NCI-H2196 treated with DMSO at 0.1 percent for 48 hours (cell line): Measurements from ENCODE around the gene SLC9A6.
"Not testable (repeated sequence)": the region's sequence is repeated elsewhere in the genome, so short reads cannot be mapped to it uniquely, and the experiment has no call there.

Experiments used
- DNase-seq: peaks from one replicate; lab custom pipeline; 2025; ENCODE audit not compliant: unreplicated experiment; lab: John Stamatoyannopoulos, UW

SLC9A6 gene

DNA sequence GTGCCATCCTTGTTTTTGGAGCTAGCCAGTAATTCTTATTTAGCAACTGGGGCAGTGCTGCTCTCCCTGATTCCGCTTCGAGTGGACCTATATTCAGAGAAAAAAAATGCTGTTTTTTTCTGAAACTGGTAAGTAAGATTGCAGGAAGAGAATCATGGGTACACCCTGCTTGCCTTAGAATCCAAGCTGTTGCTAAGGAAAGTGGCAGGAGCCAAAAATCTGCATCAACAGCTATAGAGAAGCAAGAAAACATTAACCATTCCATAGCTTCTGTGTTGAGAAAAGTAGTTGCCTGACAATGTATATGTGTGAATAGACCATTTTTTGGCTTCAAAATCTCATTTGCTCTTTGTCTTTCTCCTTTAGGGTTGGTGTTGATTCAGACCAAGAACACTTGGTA is 44.5 kb downstream of the SLC9A6 start:
- no peak for DNase-seq

DNA sequence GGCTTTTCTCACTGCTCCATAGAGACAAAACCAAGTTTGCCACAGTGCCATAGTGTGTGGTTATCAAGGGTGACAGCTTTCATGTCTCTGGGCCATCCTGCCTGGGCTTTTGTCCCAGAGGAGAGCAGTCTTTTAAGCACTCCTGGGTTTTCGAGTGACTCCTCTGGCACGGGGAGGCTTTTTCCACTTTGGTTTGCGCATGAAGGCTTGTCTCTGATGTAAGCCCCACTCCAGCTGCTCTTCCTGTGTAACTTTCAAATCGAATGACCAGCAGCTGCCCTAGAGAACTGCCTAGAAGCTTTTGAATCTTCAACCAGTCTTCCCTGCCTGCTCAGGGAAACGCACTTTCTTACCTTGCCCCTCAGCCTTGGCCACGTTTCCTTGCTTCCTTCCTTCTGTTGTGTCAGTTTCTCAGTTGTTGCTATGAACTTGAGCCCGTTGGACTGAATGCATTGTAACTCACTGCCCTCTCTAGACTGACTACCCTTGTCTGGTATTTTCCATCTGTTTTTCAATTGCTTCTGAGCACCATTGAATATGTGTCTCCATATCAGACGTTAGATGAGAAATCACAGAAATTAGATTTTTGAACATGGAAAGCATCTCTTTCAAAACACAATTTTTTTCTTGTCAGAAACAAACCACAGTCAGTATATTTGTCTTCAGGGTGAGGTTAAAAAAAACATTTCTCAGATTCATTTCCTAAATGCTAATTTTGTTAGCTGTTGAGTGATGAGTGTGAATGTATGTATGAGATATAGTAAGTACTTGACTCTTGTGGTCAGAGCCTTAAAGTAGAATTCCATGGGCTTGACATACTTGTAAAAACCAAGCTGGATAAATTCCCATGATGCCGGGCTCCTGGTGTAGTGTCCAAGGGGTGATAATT is 45.3 kb downstream of the SLC9A6 start:
- DNase-seq: no peak

DNA sequence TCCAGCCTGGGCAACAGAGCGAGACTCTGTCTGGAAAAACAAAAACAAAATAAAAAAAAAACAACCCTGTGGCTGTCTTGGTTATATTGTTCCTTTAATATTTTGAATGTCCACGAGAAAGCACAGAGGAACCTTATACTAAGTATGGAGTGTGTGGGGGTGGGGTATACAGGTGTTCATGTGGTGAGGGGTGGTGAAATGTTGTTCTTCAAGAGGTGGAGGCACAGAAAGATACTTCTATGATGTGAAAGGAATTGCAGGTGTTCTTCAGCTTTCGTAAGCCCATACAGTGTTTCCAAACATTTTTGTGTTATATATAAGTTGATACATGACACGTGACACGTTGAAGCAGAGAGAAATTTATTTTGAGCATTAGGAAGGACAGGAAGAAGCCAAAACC is 46.4 kb downstream of the SLC9A6 start:
- DNase-seq: no peak

DNA sequence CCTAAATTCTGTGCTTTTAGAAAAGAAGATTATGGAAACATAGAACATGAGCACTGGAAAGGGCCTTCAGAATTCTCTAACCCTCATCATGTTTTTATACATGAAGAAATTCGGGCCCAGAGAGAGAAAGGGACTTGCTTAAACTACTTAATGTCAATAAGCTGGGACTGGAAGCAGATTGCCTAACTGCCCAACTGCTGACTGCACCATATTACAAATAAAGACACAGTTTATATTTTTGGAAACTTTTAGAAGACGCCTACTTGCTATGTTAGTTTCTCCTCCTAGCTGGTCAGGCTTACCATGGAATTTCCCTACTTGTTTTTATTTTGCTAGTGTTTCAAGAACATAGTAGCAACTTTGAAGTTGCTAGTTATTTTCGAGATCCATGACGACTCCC is 47.1 kb downstream of the SLC9A6 start:
- no peak for DNase-seq

DNA sequence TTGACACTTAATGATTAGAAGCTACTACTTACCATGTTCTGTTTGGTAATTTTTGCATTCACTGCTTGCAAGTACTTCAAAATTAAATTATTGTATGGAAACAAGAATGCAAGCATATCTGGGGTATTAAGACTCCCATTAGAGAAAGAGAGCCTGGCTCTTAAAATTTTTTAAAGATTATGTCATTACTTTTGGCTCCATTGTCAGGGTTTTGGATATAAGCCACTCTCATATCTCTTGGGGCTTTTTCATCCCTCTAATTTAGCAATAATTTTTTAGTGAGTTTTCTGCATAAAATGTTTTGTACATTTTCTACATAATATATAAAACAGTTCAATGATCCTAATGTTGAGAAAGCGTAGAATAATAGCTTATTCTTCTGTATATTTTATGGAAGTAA is 49.4 kb downstream of the SLC9A6 start:
- DNase-seq: no peak

DNA sequence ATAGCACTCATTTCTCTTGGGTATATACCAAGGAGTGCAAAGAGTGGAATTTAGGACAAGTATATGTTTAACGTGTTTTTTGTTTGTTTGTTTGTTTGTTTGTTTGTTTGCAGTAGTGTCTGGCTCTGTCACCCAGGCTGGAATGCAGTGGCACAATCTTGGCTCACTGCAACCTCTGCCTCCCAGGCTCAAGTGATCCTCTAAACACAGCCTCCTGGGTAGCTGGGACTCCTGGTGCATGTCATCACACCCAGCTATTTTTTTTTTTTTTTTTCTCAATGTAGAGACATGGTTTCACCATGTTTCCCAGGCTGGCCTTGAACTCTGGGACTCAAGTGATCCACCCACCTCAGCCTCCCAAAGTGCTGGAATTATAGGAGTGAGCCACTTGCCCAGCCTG is 50.4 kb downstream of the SLC9A6 start:
- DNase-seq: no peak

DNA sequence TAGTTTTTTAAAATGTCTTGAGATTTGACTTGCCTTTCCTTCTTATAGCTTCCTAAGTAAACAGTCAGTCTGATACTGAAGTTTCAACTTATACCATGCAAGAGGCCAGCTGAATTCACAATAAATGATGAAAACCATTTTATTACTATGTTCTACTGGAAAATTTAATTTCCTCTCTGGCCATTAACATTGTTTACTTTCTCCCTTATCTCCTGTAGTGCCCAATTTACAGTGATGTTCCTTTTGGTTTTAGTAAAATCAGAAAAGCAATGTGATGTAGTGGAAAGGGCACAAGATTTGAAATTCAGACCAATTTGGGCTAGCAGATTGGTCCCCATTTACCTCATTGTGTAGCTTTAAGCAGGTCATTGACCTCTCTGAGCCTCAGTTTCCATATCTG is 54.2 kb downstream of the SLC9A6 start:
- DNase-seq: no peak

DNA sequence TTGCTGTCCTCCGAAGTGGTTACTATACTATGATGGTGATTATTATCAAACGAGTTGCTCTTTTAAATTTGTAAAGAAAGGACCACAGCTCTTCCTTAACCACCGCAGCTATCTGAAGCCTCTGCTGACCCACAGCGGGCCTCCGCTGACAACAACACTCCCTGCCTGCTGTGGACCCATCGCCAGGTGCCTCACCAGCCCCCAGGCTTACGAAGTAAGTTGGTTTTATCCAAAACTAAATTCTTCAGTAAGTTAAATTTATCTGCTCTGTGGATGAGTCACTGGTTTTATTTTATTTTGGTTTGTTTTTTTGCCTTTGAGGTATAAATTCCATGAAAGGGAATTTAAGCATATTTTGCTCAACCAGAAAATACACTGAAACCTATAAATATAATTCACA is 54.7 kb downstream of the SLC9A6 start:
- no peak for DNase-seq

DNA sequence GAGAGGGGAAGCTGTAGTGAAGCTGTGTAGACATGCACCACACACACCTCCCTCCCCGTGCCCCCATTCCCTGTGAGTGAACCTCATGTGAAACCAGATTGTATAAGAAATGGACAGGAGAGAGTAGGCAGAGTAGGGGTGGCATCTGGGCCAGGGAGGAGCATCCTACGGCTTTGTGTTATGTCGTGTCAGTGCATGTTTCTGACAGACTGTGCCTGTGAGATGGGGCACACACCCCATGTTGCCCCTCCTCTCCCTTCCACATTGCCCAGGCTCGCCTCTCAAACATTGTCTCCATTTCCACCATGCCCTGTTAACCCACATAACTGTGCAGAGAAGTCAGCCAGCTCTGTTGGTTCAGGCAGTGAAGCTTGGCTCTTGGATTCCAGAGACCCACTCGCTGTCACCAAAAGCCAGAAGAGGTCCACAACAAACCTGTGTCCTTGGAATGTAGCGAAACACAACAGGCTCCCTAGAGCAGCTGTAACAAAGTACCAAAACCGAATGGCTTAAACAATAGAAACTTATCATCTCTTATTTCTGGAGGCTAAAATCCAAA is 56.1 kb downstream of the SLC9A6 start:
- no peak for DNase-seq

DNA sequence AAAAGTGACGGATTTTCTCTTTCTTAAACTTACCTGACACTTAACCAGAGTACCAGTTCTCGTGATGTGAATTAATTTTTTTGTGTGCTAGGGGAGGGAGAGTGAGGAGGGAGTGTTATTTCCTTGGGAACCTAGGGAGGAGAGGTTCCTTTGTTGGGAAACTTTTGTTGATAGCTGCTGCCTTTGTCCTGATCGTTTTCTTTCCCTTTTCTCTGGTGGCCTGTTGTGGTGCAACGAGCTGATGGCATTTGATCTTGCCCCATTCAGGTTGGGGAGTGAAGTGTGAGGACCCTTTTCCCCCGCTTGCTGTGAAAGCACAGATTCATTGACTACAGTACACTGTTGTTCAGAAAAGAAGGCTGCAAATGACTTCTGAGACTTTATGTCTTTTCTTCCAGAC is 59.8 kb downstream of the SLC9A6 start:
- DNase-seq: no peak

DNA sequence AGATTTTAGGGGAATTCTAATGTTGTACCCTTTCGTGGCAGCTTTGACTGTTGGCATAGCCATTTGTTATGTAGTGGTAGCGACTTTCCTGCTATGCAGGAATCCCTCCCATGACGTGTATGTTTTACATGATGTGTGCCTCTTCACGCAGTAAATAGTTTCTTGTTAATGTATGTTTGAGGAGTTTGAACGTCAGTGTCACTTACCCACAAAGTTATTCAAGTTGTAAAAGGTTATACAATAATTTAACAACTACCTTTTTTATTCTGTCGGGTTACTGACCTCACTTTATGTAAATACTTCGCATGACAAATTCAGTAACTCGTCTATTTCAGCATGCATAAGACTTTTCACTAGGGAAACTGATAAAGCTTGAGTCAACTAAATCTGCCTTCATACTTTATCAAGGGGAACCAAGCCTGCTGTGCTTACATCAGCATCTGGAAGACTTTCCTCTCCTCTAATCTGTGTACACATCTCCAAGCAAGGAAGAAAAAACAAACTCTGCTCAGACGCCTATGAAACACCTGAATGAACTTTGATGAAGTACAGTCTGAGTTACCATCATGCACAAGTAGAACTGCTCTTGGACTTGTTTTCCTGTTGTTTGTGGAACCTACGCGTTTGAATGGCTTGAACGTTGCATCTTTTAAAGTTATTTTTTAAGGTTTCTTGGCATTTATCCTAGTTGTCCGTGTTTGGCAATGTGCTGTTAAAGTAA is 61.2 kb downstream of the SLC9A6 start:
- no peak for DNase-seq

DNA sequence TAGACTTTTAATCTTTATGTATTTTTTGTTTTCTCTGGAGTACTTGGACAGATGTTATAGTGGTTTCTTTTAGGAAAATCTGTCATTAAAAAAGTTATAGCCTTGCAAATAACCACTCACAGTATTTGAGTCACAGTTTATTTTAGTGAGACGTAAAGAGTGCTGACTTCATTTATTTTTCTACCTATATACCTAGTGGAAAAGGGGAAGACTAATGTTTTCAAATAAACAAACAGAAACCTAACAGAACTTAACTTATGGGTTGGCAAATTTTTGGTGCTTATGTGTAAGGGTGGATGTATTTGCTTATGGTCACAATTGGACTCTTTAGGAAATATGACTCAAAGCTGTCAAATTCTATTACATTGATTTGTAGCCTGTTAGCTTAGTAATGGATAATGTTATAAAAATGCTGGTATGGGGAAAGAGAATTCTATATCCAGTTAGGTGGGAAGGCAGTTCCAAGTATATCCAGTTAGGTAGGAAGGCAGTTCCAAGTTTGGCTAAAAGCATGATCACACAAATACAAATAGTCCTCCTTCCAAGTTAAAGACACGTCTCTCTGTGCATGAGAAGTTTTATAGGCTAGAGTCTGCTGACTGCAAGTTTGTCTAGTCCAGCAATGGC is 61.9 kb downstream of the SLC9A6 start:
- no peak for DNase-seq

DNA sequence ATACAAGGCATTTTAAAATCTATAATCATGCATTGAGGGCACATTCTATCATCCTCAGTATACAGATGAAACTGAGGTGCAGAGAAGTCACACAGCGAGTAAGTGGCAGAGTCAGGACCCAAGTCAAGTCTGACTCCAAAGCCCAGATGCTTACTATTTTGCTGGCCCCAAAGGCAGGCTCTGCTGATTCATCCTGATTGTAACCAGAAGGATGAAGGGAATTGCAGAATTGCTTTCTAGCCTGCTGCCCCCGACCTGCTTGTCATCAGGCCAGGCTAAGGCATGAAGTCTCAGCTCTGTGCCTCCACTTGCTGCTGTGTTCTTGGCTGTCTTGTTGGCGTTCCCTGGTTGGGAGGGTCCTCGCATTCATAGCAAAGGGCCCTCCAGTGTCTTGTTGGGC is 62.7 kb downstream of the SLC9A6 start:
- no peak for DNase-seq

DNA sequence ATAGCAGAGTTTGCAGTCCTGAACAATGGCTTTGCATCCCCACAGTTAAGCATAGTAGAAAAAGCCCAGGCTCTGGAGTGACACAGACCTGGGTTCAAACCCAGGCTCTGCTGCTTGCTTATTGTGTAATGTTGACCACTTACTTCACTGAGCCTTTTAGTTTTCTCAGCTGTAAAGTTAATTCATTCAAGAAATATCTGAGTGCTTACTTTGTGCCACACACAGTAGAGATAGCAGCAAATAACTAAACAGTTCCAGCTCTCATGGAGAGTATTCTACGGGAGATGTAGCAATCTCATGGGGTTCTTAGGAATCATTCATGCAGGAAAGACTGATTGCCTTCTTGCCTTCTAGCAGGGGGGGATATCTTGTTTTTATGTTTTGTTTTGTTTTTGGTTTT is 63.2 kb downstream of the SLC9A6 start:
- no peak for DNase-seq

DNA sequence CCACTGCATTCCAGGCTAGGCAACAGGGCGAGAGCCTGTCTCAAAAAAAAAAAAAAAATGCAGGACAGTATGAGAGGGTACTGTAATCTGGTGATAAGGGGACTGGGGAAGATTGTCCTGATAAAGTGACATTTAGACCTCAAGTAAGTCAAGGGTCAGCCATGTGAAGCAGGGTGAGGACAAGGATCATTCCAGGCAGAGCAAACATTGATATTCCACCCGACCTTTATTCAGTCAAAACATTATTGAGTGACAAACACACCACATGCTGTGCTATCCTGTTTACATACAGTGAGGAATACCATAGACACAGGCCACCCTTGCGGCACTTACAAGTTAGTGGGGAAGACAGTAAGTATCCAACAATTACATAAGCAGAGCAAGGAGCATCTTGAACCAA is 64.4 kb downstream of the SLC9A6 start:
- DNase-seq: no peak

DNA sequence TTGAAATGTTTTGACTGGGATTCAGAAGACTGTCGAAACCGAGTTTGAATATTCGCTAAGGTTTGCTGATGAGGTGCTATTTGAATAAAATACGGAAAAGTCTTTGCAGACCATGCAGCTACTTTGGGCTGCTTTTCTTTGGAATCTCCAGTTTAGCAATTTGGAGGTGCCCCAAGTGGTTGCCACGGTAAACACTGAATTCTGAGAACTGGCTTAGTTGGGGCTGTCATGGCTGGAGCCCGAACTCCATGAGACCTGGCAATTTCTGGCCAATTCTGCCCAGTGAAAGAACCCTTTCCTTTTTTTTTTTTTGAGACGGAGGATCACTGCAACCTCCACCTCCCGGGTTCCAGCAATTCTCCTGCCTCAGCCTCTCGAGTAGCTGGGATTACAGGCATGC is 65.6 kb downstream of the SLC9A6 start:
- DNase-seq: not testable (repeated sequence)

DNA sequence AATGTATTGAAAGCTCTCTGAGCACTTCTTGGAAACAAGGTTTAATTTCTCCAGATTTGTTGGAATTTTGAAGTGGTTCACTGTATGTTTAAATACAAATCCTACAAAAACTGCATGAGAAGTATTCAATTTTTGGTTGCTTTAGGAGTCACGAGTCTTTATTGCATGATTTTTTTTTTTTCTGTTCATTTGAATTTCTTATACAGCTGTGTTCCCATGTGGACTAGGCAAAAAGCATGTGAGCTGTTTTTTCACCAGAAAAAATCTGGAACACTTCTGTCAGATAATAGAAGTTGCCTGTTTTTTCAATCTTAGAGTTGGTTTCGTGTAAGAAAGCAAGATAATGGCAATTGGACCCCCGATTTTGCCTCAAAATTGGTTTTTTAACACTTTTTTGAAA is 66.4 kb downstream of the SLC9A6 start:
- DNase-seq: no peak

DNA sequence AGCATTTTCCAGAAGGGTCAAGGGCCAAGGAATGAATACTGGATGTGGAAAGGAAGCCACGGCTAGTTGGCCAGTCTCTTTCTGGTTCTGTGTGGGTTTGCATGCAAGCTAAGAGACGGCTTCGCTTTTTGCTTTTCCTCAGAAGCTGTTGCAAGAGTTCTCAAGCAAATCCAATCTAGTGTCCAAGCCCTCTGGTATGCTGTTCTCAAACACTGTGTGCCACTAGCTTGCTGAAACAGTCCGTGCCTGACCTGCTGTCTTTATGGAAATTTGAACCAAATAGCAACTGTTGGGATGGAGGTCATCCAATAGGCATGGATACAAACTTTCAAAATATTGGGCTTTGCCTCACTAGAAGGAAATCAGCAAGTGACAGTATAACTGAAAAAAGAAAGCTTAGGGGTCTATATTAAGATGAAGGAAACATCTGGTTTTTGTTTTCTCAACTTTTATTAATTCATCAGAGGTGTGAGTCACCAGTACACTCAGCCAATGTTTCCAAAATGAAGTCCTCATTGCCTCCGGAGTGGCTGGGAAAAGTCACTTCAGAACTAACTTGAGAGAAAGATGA is 70.5 kb downstream of the SLC9A6 start:
- DNase-seq: no peak

DNA sequence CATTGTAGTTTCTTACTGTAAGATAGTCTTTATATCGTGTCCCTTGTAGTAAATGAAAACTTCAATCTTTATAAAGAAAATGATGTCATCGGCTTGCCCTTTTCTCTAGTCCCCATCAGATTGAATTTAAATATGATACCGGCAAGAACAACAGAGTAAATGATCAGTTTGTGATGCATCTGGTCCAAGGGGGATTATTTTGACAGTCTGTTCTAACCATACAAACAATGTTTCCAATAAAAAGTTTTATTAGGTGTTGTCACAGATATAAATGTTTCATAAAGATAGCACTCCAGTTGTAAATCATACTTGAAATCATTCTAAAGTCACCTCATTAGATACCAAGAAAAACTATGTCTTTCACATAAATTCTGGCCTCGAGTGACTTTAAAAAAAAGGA is 72.3 kb downstream of the SLC9A6 start:
- DNase-seq: no peak

DNA sequence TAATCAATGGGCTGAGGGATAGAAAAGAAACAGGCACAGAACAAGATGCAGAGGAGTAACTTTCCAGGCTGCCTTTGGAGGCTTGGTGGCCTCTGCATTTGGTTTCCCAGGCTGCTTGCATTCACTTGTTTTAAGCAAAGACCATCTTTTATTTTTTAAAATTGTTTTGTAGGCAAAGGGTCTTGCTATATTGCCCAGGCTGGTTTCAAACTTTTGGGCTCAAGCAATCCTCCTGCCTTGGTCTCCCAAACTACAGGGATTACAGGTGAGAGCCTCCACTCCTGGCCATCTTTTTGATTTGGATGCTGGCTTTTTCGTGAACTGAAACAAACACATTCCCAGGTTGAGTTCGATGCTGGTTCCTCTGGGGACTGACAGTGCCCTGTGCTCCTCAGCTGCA is 74.1 kb downstream of the SLC9A6 start:
- DNase-seq: no peak

DNA sequence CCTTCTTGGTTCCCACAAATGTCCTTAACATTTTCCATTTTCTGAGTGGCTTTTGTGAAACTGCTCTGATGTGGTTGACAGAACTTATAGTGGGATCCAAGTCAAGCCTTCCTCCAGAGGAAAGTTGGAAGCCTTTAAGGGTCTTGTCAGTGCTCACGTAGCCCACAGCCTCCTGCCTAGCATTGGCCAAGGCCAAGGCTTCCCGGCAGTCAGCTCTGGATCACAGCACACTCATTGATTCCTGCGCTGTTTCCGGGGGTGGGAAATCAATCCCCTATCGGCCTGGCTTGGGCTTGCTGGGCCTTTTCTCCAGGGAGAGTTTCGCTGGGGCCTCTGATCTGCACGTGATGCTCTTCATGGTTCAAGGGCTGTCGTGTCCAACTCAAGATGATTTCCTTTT is 76.1 kb downstream of the SLC9A6 start:
- no peak for DNase-seq
